Measurements from ENCODE around the gene MRPL32.
A peak's percentile ranks its signal among the peaks of the same experiment; 100 is the strongest.

Gene MRPL32

DNA sequence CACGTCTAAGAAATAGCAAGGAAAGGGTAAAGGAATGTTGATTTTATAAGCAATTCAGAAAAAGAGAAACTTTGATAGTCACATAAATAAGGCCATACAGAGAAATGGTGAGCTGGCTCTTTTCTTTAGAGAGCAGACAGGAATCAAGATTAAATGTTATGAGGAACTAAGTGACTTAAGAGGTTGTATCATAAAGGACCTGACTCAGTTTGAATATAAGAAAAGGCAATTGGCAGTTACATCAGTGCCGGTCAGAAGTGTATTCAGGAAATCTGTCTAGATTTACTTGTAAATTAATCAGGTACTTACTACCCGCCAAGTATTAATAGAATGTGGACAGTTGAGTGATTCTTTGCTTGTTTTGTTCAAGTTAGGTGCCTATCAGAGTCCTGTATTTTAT, 2.1 kb downstream of the MRPL32 start:
- Histone ChIP-seq H3K9me3 (ENCODE audit: insufficient read depth, low read length) (no peaks in the 10 kb centered on the region), H3K36me3 (ENCODE audit: low read length) (peaks cover 27% of the 10 kb centered on the region), H3F3A (ENCODE audit: insufficient read depth) (peaks cover 4% of the 10 kb centered on the region; the same call in 1 of the 2 replicates), H3K9ac (ENCODE audit: low read length) (no peak overlapping the region), H3K4me2 (ENCODE audit: low read depth, low read length, poor library complexity, severe bottlenecking) (peak overlapping the region; percentile 1), H3K79me2 (ENCODE audit: insufficient read depth, low read length) (peaks cover 58% of the 10 kb centered on the region), H3K9me2 (replicated peaks; ENCODE audit: insufficient read depth, low read length) (no peaks in the 10 kb centered on the region), H3K27me3 (ENCODE audit: low read length) (no peaks in the 10 kb centered on the region), H3K27ac (ENCODE audit: low read depth, low read length) (no peak overlapping the region), H2AFZ (ENCODE audit: low read depth, low read length, severe bottlenecking) (no peak overlapping the region), H4K20me1 (ENCODE audit: low read depth, low read length) (peaks cover 16% of the 10 kb centered on the region; the same call in 1 of the 2 replicates), H3K4me3 (ENCODE audit: insufficient read depth, low read length, poor library complexity, severe bottlenecking) (no peak overlapping the region)
- TF ChIP-seq EZH2phosphoT487 (conservative IDR thresholded peaks at IDR 0.05; ENCODE audit: low read length): no peak
- TF ChIP-seq, protein P1, sequence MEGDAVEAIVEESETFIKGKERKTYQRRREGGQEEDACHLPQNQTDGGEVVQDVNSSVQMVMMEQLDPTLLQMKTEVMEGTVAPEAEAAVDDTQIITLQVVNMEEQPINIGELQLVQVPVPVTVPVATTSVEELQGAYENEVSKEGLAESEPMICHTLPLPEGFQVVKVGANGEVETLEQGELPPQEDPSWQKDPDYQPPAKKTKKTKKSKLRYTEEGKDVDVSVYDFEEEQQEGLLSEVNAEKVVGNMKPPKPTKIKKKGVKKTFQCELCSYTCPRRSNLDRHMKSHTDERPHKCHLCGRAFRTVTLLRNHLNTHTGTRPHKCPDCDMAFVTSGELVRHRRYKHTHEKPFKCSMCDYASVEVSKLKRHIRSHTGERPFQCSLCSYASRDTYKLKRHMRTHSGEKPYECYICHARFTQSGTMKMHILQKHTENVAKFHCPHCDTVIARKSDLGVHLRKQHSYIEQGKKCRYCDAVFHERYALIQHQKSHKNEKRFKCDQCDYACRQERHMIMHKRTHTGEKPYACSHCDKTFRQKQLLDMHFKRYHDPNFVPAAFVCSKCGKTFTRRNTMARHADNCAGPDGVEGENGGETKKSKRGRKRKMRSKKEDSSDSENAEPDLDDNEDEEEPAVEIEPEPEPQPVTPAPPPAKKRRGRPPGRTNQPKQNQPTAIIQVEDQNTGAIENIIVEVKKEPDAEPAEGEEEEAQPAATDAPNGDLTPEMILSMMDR (IDR thresholded peaks at IDR 0.05; ENCODE audit: insufficient read depth, low read length, poor library complexity, severe bottlenecking): no peak

DNA sequence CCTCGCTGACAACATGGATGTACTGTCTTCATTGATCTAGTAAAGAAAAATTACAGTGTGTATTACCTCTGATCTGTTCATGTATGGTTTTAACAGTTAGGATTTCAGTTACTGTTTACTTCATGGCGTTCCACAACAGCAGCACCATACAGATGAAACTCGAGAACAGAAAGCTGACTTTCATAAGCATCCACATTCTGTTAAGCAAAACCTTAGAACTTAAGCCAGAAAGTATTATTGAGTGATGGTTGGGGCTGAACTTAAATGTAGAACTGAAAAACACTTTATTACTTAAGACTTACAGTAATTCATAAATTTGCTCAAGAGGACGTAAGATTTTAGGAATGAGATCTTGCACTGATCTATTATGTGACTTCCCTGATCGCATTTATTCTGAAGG, 3.7 kb downstream of the MRPL32 start:
- Histone ChIP-seq H3K4me3 (ENCODE audit: insufficient read depth, low read length, poor library complexity, severe bottlenecking) (no peak overlapping the region), H3K27me3 (ENCODE audit: low read length) (no peaks in the 10 kb centered on the region), H3K27ac (ENCODE audit: low read depth, low read length) (no peak overlapping the region), H3K36me3 (ENCODE audit: low read length) (peaks cover 27% of the 10 kb centered on the region), H3F3A (ENCODE audit: insufficient read depth) (peaks cover 4% of the 10 kb centered on the region; the same call in 1 of the 2 replicates), H3K9me2 (replicated peaks; ENCODE audit: insufficient read depth, low read length) (no peaks in the 10 kb centered on the region), H3K4me2 (ENCODE audit: low read depth, low read length, poor library complexity, severe bottlenecking) (no peak overlapping the region), H3K79me2 (ENCODE audit: insufficient read depth, low read length) (peaks cover 42% of the 10 kb centered on the region), H2AFZ (ENCODE audit: low read depth, low read length, severe bottlenecking) (no peak overlapping the region), H3K9ac (ENCODE audit: low read length) (no peak overlapping the region), H4K20me1 (ENCODE audit: low read depth, low read length) (peaks cover 5% of the 10 kb centered on the region; the same call in 1 of the 2 replicates), H3K9me3 (ENCODE audit: insufficient read depth, low read length) (no peaks in the 10 kb centered on the region)
- TF ChIP-seq, protein P1 (IDR thresholded peaks at IDR 0.05; ENCODE audit: insufficient read depth, low read length, poor library complexity, severe bottlenecking): no peak
- TF ChIP-seq EZH2phosphoT487 (conservative IDR thresholded peaks at IDR 0.05; ENCODE audit: low read length): no peak

DNA sequence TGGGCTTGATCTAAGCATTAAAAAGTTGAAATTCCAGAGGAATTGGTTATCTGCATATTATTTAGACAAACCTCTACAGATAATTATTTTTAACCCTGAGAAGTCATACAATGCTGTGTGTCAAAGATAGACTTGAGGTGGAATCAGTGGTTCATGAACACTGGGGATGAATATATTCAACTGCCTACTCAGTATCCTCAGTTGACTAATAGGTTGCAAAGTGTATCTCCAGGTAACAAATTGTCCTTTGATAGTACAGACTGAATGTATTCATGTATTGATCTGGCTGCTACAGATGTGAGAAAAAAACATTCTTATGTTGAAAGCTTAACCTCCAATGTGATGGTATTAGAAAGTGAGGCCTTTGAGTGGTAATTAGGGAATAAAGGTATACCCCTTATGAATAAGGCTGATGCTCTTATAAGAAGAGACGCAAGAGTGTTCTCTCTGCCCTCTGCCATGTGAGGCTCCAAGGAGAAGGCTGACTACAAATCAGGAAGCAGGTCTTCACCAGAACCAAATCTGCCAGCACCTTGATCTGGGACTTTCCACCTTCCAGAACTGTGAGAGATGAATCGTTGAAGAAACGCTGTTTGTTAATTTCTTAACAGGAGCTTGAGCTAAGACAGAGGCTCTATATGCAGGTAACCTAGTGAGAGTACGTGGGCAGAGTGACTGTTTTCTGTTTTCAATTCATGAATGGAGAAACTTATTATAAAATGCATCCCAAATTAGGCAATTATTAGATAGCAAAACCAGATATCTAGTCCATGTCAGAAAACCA, 7.5 kb downstream of the MRPL32 start:
- Histone ChIP-seq H3K9ac (ENCODE audit: low read length) (no peak overlapping the region), H3K79me2 (ENCODE audit: insufficient read depth, low read length) (peaks cover 6% of the 10 kb centered on the region; the same call in 1 of the 2 replicates), H3K4me2 (ENCODE audit: low read depth, low read length, poor library complexity, severe bottlenecking) (no peak overlapping the region), H3K27me3 (ENCODE audit: low read length) (no peaks in the 10 kb centered on the region), H4K20me1 (ENCODE audit: low read depth, low read length) (no peaks in the 10 kb centered on the region; the same call in 1 of the 2 replicates), H3F3A (ENCODE audit: insufficient read depth) (peaks cover 4% of the 10 kb centered on the region; the same call in 1 of the 2 replicates), H2AFZ (ENCODE audit: low read depth, low read length, severe bottlenecking) (no peak overlapping the region), H3K4me3 (ENCODE audit: insufficient read depth, low read length, poor library complexity, severe bottlenecking) (no peak overlapping the region), H3K9me2 (replicated peaks; ENCODE audit: insufficient read depth, low read length) (no peaks in the 10 kb centered on the region), H3K36me3 (ENCODE audit: low read length) (peaks cover 27% of the 10 kb centered on the region), H3K27ac (ENCODE audit: low read depth, low read length) (no peak overlapping the region), H3K9me3 (ENCODE audit: insufficient read depth, low read length) (no peaks in the 10 kb centered on the region)
- TF ChIP-seq, protein P1 (IDR thresholded peaks at IDR 0.05; ENCODE audit: insufficient read depth, low read length, poor library complexity, severe bottlenecking): no peak
- no peak for TF ChIP-seq EZH2phosphoT487 (conservative IDR thresholded peaks at IDR 0.05; ENCODE audit: low read length)
